SU-DHL-6 (cell line): Measurements from ENCODE around the gene PCYOX1L.

Experiments
- H2AFZ ChIP-seq: fragments of 200-600 bp; sonication (generic); 2 replicates; pipeline ENCODE4 v1.6.1; 2014; ENCODE audit warnings: low read depth, mild to moderate bottlenecking, moderate library complexity, mixed read lengths, antibody characterized with exemption, low read length; ENCODE audit not compliant: severe bottlenecking
- H3F3A ChIP-seq: fragments of 200-600 bp; shearing (Covaris generic); 2 replicates; pipeline ENCODE4 v1.6.0; 2016; ENCODE audit warnings: antibody characterized with exemption, mild to moderate bottlenecking; ENCODE audit not compliant: insufficient read depth
- H3K27ac ChIP-seq: fragments of 200-600 bp; sonication (generic); 2 replicates; pipeline ENCODE4 v1.5.1; 2016; ENCODE audit warnings: low read depth, mild to moderate bottlenecking, low read length, moderate library complexity, mixed read lengths
- H3K27me3 ChIP-seq: fragments of 200-600 bp; sonication (generic), shearing (Covaris generic); 2 replicates; pipeline ENCODE4 v1.6.0; 2014; ENCODE audit warnings: mild to moderate bottlenecking, low read length
- H3K36me3 ChIP-seq: fragments of 200-600 bp; sonication (generic); 2 replicates; pipeline ENCODE4 v1.6.1; 2014; ENCODE audit warnings: mild to moderate bottlenecking, low read length, mixed read lengths
- H3K4me2 ChIP-seq: fragments of 300-600, 200-600 bp; shearing (Covaris generic), sonication (generic); 2 replicates; pipeline ENCODE4 v1.6.0; 2014; ENCODE audit warnings: low read length, low read depth, mild to moderate bottlenecking; ENCODE audit not compliant: poor library complexity, severe bottlenecking
- H3K4me3 ChIP-seq: fragments of 200-600 bp; sonication (generic); 2 replicates; pipeline ENCODE4 v1.5.1; 2014; ENCODE audit warnings: antibody characterized with exemption, low read length, mild to moderate bottlenecking, mixed read lengths; ENCODE audit not compliant: insufficient read depth, poor library complexity, severe bottlenecking
- H3K79me2 ChIP-seq: fragments of 200-600 bp; sonication (generic); 2 replicates; pipeline ENCODE4 v1.6.1; 2014; ENCODE audit warnings: mild to moderate bottlenecking, low read length, moderate library complexity; ENCODE audit not compliant: insufficient read depth
- H3K9ac ChIP-seq: fragments of 200-600 bp; sonication (generic); 2 replicates; pipeline ENCODE4 v1.7.0; 2014; ENCODE audit warnings: mild to moderate bottlenecking, low read length
- H3K9me2 ChIP-seq: fragments of 200-600 bp; sonication (generic); replicated peaks from 2 replicates; pipeline ENCODE4 v1.6.1; 2014; ENCODE audit warnings: low read length; ENCODE audit not compliant: insufficient read depth
- H3K9me3 ChIP-seq: fragments of 200-600 bp; sonication (generic); 2 replicates; pipeline ENCODE4 v1.6.1; 2014; ENCODE audit warnings: low read length, mixed read lengths; ENCODE audit not compliant: insufficient read depth
- H4K20me1 ChIP-seq: fragments of 200-600 bp; sonication (generic); 2 replicates; pipeline ENCODE4 v1.6.1; 2014; ENCODE audit warnings: low read depth, mild to moderate bottlenecking, antibody characterized with exemption, low read length, moderate library complexity, mixed read lengths
- EZH2phosphoT487 ChIP-seq: fragments of 200-600 bp; sonication (generic), shearing (Covaris generic); conservative IDR thresholded peaks from 2 replicates; pipeline ENCODE4 v1.6.1; 2018; ENCODE audit warnings: mild to moderate bottlenecking, antibody characterized with exemption, low read length, moderate library complexity, mixed read lengths
- TF ChIP-seq, protein P1 (sequence below): fragments of 200-600 bp; sonication (generic); IDR thresholded peaks from one replicate; pipeline ENCODE4 v1.5.1; 2017; ENCODE audit warnings: antibody characterized with exemption, mild to moderate bottlenecking, low read length, moderate library complexity; ENCODE audit not compliant: insufficient read depth, poor library complexity, severe bottlenecking

Gene PCYOX1L

DNA sequence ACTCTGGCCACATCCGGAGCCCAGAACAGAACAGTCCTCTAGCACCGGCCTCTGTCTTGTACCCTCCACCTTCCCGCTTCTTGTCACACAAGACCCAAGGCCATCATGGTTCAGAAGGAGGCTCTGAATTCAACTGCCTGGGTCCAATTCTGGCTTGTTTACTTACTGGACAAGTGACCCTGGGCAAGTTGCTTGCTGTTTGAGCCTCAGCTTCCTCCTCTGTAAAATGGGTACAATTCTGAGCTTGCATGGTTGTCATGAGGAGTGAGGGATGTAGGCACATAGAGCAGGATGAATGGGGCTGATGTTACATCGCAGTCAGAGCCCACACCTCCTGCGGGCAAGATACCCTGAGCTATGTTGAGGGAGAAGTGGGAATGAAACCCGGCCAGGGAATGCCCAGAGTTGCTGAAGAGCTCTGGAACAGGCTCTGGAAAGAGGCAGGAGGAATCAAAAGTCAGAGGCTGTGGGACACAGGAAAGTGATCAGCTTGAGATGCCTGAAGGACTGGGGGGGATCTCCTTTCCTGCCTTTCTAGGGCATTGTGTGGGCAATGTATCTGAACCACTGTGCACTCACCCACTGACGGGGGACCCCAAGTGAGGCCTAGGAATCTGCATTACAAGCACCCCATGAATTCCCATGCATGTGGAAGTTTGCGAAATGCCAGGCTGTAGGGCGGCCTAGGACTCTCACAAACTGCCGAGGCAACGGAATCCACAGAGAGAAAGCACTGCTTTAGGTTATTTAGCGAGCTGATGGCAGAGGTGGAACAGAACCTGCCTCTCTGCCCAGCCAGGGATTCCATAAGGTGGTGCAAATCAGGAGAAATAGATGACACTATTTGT lies 50.6 kb downstream of the PCYOX1L start:
- Histone ChIP-seq H3K4me2 (no peak overlapping the region), H3K9me2 (no peaks in the 10 kb centered on the region), H4K20me1 (no peaks in the 10 kb centered on the region), H3K36me3 (no peaks in the 10 kb centered on the region), H2AFZ (no peak overlapping the region), H3K27ac (no peak overlapping the region), H3K4me3 (no peak overlapping the region), H3K9ac (no peak overlapping the region), H3K27me3 (no peaks in the 10 kb centered on the region), H3K9me3 (no peaks in the 10 kb centered on the region), H3K79me2 (no peaks in the 10 kb centered on the region), H3F3A (no peaks in the 10 kb centered on the region)
- no peak for TF ChIP-seq EZH2phosphoT487
- TF ChIP-seq, protein P1, sequence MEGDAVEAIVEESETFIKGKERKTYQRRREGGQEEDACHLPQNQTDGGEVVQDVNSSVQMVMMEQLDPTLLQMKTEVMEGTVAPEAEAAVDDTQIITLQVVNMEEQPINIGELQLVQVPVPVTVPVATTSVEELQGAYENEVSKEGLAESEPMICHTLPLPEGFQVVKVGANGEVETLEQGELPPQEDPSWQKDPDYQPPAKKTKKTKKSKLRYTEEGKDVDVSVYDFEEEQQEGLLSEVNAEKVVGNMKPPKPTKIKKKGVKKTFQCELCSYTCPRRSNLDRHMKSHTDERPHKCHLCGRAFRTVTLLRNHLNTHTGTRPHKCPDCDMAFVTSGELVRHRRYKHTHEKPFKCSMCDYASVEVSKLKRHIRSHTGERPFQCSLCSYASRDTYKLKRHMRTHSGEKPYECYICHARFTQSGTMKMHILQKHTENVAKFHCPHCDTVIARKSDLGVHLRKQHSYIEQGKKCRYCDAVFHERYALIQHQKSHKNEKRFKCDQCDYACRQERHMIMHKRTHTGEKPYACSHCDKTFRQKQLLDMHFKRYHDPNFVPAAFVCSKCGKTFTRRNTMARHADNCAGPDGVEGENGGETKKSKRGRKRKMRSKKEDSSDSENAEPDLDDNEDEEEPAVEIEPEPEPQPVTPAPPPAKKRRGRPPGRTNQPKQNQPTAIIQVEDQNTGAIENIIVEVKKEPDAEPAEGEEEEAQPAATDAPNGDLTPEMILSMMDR, result no peak

DNA sequence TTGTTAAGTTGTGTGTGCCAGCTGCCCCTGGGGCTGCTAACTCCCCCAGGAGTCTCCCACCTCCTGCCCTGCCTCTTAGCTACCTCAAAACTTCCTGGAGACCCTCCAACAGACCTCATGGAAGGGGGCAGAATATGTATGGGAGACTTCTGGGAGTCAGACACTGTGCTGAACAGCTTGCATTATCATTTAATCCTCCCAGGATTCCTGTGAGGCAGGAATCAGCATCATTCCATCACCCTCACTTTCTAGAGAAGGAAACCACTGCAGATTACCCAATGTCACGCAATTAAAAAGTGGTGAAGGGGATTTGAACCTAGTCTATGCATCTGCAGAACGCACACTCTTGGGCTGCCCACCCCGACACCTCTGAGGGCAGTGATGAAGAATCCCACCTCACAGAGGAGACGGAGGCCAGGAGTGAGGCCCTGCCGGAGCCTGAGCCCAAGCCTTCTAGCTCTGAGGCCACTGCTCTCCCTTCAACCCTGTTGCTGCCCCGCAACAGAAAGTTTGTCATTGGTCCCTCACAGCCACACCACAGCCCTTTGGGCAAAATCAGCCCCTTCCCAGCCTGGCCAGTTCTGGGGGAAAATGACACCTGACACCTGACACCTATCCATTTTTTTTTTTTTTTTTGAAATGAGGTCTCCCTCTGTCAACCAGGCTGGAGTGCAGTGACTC lies 51.6 kb downstream of the PCYOX1L start:
- H3K4me3 ChIP-seq, result no peak overlapping the region
- H3K9me2 ChIP-seq, result no peaks in the 10 kb centered on the region
- no peaks in the 10 kb centered on the region for H4K20me1 ChIP-seq
- TF ChIP-seq EZH2phosphoT487, result no peak
- TF ChIP-seq, protein P1, result no peak
- H3K4me2 ChIP-seq, result no peak overlapping the region
- no peaks in the 10 kb centered on the region for H3K36me3 ChIP-seq
- no peaks in the 10 kb centered on the region for H3K27me3 ChIP-seq
- no peak overlapping the region for H3K9ac ChIP-seq
- H3K27ac ChIP-seq, result no peak overlapping the region
- no peaks in the 10 kb centered on the region for H3K9me3 ChIP-seq
- no peaks in the 10 kb centered on the region for H3K79me2 ChIP-seq
- H2AFZ ChIP-seq, result no peak overlapping the region
- H3F3A ChIP-seq, result no peaks in the 10 kb centered on the region

DNA sequence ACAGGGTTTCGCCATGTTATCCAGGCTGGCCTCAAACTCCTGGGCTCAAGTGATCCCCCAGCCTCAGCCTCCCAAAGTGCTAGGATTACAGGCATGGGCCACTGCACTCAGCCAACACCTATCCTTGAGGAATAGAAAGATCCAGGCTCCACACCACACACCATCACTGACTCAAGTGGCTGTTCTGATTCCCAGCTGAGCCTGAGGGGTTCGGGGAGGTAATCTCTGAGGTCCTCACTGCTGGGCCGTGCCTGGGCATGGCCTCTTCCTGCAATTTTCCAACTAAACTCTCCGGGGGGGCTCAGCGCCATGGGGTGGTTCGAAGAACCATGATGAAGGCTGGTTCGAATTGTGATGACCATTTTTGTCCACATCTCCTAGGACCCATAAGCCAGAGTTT lies 52.2 kb downstream of the PCYOX1L start:
- Histone ChIP-seq H3K79me2 (no peaks in the 10 kb centered on the region), H3K9ac (no peak overlapping the region), H2AFZ (no peak overlapping the region), H3F3A (no peaks in the 10 kb centered on the region), H3K4me3 (no peak overlapping the region), H3K36me3 (no peaks in the 10 kb centered on the region), H3K4me2 (no peak overlapping the region), H4K20me1 (no peaks in the 10 kb centered on the region), H3K27me3 (no peaks in the 10 kb centered on the region), H3K9me3 (no peaks in the 10 kb centered on the region), H3K27ac (no peak overlapping the region), H3K9me2 (no peaks in the 10 kb centered on the region)
- TF ChIP-seq, protein P1, result no peak
- TF ChIP-seq EZH2phosphoT487, result no peak
